ENCODE measurements around the gene ACAA1. TPM values are rescaled to one million over a fixed set of nuclear protein-coding genes. Genes with fewer than 3 reads are reported as not detected.

ACAA1 gene
- total and polyA plus RNA-seq, 9 of the 15 experiments (the other 6 are each of a cell fraction or from before 2014, with no cell fraction given): 4.0 to 88.9 (median 57.2) TPM

DNA sequence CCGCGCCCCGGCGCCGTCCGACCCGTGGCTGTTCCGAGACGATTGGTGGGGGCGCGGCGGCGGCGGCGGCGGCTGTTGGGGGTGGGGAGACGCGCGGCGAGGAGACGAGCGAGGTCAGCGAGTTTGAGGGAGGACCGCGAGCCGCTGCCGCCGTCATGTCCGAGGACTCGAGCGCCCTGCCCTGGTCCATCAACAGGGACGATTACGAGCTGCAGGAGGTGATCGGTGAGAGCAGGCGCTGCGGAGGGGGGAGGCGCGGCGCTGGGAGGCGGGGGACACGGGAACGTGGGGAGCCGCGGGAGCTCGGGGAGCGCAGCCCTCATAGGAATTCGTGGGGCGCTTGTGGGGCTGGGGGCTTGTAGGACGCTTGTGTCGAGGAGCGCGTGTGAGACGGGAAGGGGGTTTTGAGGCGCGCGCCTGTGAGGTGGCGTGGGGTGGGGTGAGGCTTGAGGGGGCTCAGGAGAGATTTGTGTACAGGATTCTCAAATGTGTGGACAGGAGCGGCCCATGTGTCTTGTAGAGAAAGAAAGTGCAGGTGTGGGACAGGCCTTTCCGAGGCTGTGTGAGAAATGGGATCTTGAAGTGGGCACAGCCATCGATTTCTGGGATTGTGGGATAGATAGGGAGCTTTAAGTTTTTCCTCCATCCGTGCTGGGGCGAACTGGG lies 28.9 kb upstream of the ACAA1 start (continued):
- TF ChIP-seq ZBTB40 (IDR thresholded peaks at IDR 0.05) (peak; percentile 34; the same call in 1 of the 2 replicates), ZBTB40 (CRISPR knock-in tag; IDR thresholded peaks at IDR 0.05) (no peak), DDX20 (tag; IDR thresholded peaks at IDR 0.05; ENCODE audit: low read depth) (no peak), ZNF444 (CRISPR knock-in tag; IDR thresholded peaks at IDR 0.05) (no peak), ARID1B (IDR thresholded peaks at IDR 0.05) (no peak), HDAC8 (tag; IDR thresholded peaks at IDR 0.05) (0 out of 2 replicates have a peak, but pooled peaks have one; percentile 4), L3MBTL2 (IDR thresholded peaks at IDR 0.05) (no peak), MEIS2 (IDR thresholded peaks at IDR 0.05; ENCODE audit: partially characterized antibody) (no peak), CREB3L1 (IDR thresholded peaks at IDR 0.05; ENCODE audit: borderline replicate concordance, low read depth) (0 out of 2 replicates have a peak, but pooled peaks have one; percentile 0), RBBP5 (IDR thresholded peaks at IDR 0.05; ENCODE audit: borderline replicate concordance, insufficient read depth, low read length, poor library complexity, severe bottlenecking) (peak; percentile 91), HDAC1 (IDR thresholded peaks at IDR 0.05) (peak in 1 of 2 experiments; percentile 67; a peak in 1 of 4 replicates)
- TF ChIP-seq, protein P1, sequence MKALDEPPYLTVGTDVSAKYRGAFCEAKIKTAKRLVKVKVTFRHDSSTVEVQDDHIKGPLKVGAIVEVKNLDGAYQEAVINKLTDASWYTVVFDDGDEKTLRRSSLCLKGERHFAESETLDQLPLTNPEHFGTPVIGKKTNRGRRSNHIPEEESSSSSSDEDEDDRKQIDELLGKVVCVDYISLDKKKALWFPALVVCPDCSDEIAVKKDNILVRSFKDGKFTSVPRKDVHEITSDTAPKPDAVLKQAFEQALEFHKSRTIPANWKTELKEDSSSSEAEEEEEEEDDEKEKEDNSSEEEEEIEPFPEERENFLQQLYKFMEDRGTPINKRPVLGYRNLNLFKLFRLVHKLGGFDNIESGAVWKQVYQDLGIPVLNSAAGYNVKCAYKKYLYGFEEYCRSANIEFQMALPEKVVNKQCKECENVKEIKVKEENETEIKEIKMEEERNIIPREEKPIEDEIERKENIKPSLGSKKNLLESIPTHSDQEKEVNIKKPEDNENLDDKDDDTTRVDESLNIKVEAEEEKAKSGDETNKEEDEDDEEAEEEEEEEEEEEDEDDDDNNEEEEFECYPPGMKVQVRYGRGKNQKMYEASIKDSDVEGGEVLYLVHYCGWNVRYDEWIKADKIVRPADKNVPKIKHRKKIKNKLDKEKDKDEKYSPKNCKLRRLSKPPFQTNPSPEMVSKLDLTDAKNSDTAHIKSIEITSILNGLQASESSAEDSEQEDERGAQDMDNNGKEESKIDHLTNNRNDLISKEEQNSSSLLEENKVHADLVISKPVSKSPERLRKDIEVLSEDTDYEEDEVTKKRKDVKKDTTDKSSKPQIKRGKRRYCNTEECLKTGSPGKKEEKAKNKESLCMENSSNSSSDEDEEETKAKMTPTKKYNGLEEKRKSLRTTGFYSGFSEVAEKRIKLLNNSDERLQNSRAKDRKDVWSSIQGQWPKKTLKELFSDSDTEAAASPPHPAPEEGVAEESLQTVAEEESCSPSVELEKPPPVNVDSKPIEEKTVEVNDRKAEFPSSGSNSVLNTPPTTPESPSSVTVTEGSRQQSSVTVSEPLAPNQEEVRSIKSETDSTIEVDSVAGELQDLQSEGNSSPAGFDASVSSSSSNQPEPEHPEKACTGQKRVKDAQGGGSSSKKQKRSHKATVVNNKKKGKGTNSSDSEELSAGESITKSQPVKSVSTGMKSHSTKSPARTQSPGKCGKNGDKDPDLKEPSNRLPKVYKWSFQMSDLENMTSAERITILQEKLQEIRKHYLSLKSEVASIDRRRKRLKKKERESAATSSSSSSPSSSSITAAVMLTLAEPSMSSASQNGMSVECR (CRISPR knock-in tag; IDR thresholded peaks at IDR 0.05): peak; percentile 59

Measured in K562 (cell line).